ENCODE data around the gene ZBTB21. TPM values are rescaled to one million over a fixed set of nuclear protein-coding genes. Genes with fewer than 3 reads are reported as not detected.

ZBTB21 gene
- polyA plus RNA-seq, 1 of the 3 experiments (the other 2 are of a cell fraction), result 2.9 TPM

- ChIA-PET CTCF (no interaction called here), POLR2A (no interaction called here)
- WGBS (ENCODE audit: low lambda C conversion rate), result 72% methylated on average over 16 of the region's 17 CpGs
- Histone ChIP-seq H3K79me2 (ENCODE audit: insufficient read depth) (no peaks in the 10 kb centered on the region), H3K27me3 (ENCODE audit: insufficient read depth) (no peaks in the 10 kb centered on the region), H2AFZ (ENCODE audit: low read depth) (no peak overlapping the region), H3K27ac (ENCODE audit: low read depth in 2 of 2, low read length in 1 of 2) (no peak overlapping the region), H4K20me1 (ENCODE audit: insufficient read depth) (no peaks in the 10 kb centered on the region), H3K36me3 (replicated peaks in 1 of 2; ENCODE audit: control insufficient read depth in 1 of 2, insufficient read depth in 2 of 2, low read length in 1 of 2) (no peaks in the 10 kb centered on the region), H3K4me3 (ENCODE audit: low read depth in 2 of 2, low read length in 1 of 2) (no peak overlapping the region), H3K9ac (no peak overlapping the region), H3K4me2 (no peak overlapping the region), H3F3A (replicated peaks; ENCODE audit: insufficient read depth) (no peaks in the 10 kb centered on the region), H3K9me2 (no peaks in the 10 kb centered on the region), H3K4me1 (ENCODE audit: control insufficient read depth in 1 of 2, insufficient read depth in 2 of 2, low read depth in 1 of 2, low read length in 1 of 2) (no peaks in the 10 kb centered on the region), H3K9me3 (no peaks in the 10 kb centered on the region; the same call in 1 of the 2 replicates)
- no peak for DNase-seq
- TF ChIP-seq JUND (IDR thresholded peaks at IDR 0.05), result no peak
- no peak for TF ChIP-seq TEAD4 (IDR thresholded peaks at IDR 0.05; ENCODE audit: borderline replicate concordance, insufficient read depth)
Observed at GRCh38 chr21:41977034-41977950, 32.9 kb downstream of the ZBTB21 start.

GRCh38 chr21:41976611-41977010 lies 33.5 kb downstream of the ZBTB21 start:
- CTCF ChIA-PET, result no interaction called here
- TF ChIP-seq MAX (IDR thresholded peaks at IDR 0.05; ENCODE audit: low read depth) (no peak), FOXM1 (IDR thresholded peaks at IDR 0.05; ENCODE audit: low read depth) (no peak), USF1 (IDR thresholded peaks at IDR 0.05; ENCODE audit: borderline replicate concordance, low read depth) (no peak), TCF12 (IDR thresholded peaks at IDR 0.05) (no peak), REST (IDR thresholded peaks at IDR 0.05; ENCODE audit: low read depth, low read length) (no peak), MXI1 (IDR thresholded peaks at IDR 0.05; ENCODE audit: low read depth, low read length) (no peak), SMC3 (IDR thresholded peaks at IDR 0.05; ENCODE audit: low read depth, low read length) (no peak), CHD2 (IDR thresholded peaks at IDR 0.05; ENCODE audit: low read length, partially characterized antibody) (no peak), JUND (IDR thresholded peaks at IDR 0.05) (no peak), MEF2A (IDR thresholded peaks at IDR 0.05; ENCODE audit: borderline replicate concordance, low read depth) (no peak), FOSL2 (IDR thresholded peaks at IDR 0.05; ENCODE audit: borderline replicate concordance, low read depth) (no peak), TAF1 (IDR thresholded peaks at IDR 0.05; ENCODE audit: borderline replicate concordance, low read depth, low read length) (no peak), RFX5 (IDR thresholded peaks at IDR 0.05; ENCODE audit: low read length) (no peak), CTCF (IDR thresholded peaks at IDR 0.05) (no peak)
- POLR2A ChIA-PET, result no interaction called here
- Histone ChIP-seq H3K9ac (no peak overlapping the region), H2AFZ (ENCODE audit: low read depth) (no peak overlapping the region), H3F3A (replicated peaks; ENCODE audit: insufficient read depth) (no peaks in the 10 kb centered on the region), H3K9me3 (no peaks in the 10 kb centered on the region; the same call in 1 of the 2 replicates), H3K4me2 (no peak overlapping the region), H3K79me2 (ENCODE audit: insufficient read depth) (no peaks in the 10 kb centered on the region), H3K4me1 (ENCODE audit: control insufficient read depth in 1 of 2, insufficient read depth in 2 of 2, low read depth in 1 of 2, low read length in 1 of 2) (no peaks in the 10 kb centered on the region), H4K20me1 (ENCODE audit: insufficient read depth) (no peaks in the 10 kb centered on the region), H3K27ac (ENCODE audit: low read depth in 2 of 2, low read length in 1 of 2) (no peak overlapping the region), H3K4me3 (ENCODE audit: low read depth in 2 of 2, low read length in 1 of 2) (no peak overlapping the region), H3K9me2 (no peaks in the 10 kb centered on the region), H3K27me3 (ENCODE audit: insufficient read depth) (no peaks in the 10 kb centered on the region), H3K36me3 (replicated peaks in 1 of 2; ENCODE audit: control insufficient read depth in 1 of 2, insufficient read depth in 2 of 2, low read length in 1 of 2) (no peaks in the 10 kb centered on the region)
- WGBS (ENCODE audit: low lambda C conversion rate), result 87% methylated on average over 8 of the region's 8 CpGs
- DNase-seq, result no peak
